Left hindlimb (tissue), 1 donor: Measurements from ENCODE around the gene GTF2F2.
"Not testable (repeated sequence)": the region's sequence is repeated elsewhere in the genome, so short reads cannot be mapped to it uniquely, and the experiment has no call there.

Experiments
- DNase-seq: peaks from one replicate; pipeline ENCODE4 v3.0.0-alpha.2; 2018

GTF2F2 gene

GRCh38 chr13:45219123-45219891, 99.0 kb downstream of the GTF2F2 start:
- no peak for DNase-seq

GRCh38 chr13:45219938-45220375, 99.6 kb downstream of the GTF2F2 start:
- no peak for DNase-seq

GRCh38 chr13:45220403-45220802, 100.1 kb downstream of the GTF2F2 start:
- no peak for DNase-seq

- no peak for DNase-seq
Measured at GRCh38 chr13:45222516-45222915, 102.2 kb downstream of the GTF2F2 start.

GRCh38 chr13:45222919-45223318, 102.6 kb downstream of the GTF2F2 start:
- DNase-seq, result no peak

- DNase-seq, result no peak
Measured at GRCh38 chr13:45224176-45224575, 103.9 kb downstream of the GTF2F2 start.

- DNase-seq, result no peak
Measured at GRCh38 chr13:45225370-45225769, 105.1 kb downstream of the GTF2F2 start.

- DNase-seq, result no peak
Measured at GRCh38 chr13:45226024-45226423, 105.7 kb downstream of the GTF2F2 start.

- DNase-seq, result no peak
Measured at GRCh38 chr13:45228002-45228401, 107.7 kb downstream of the GTF2F2 start.

- no peak for DNase-seq
Measured at GRCh38 chr13:45229172-45229571, 108.9 kb downstream of the GTF2F2 start.

- DNase-seq, result no peak
Measured at GRCh38 chr13:45231305-45231704, 111.0 kb downstream of the GTF2F2 start.

GRCh38 chr13:45231722-45232121, 111.4 kb downstream of the GTF2F2 start:
- no peak for DNase-seq

- no peak for DNase-seq
Measured at GRCh38 chr13:45232591-45232990, 112.3 kb downstream of the GTF2F2 start.

GRCh38 chr13:45238945-45239795, 118.9 kb downstream of the GTF2F2 start:
- DNase-seq, result no peak

GRCh38 chr13:45240143-45240542, 119.8 kb downstream of the GTF2F2 start:
- DNase-seq, result no peak

- DNase-seq, result no peak
Measured at GRCh38 chr13:45242070-45242469, 121.8 kb downstream of the GTF2F2 start.

GRCh38 chr13:45242524-45242923, 122.2 kb downstream of the GTF2F2 start:
- no peak for DNase-seq

- no peak for DNase-seq
Measured at GRCh38 chr13:45243077-45243476, 122.8 kb downstream of the GTF2F2 start.

- not testable (repeated sequence) for DNase-seq
Measured at GRCh38 chr13:45244736-45245135, 124.4 kb downstream of the GTF2F2 start.

- DNase-seq, result no peak
Measured at GRCh38 chr13:45249662-45250061, 129.4 kb downstream of the GTF2F2 start.

GRCh38 chr13:45254396-45254795, 134.1 kb downstream of the GTF2F2 start:
- no peak for DNase-seq

- no peak for DNase-seq
Measured at GRCh38 chr13:45255247-45255987, 135.1 kb downstream of the GTF2F2 start.

GRCh38 chr13:45256254-45256653, 135.9 kb downstream of the GTF2F2 start:
- DNase-seq, result no peak
